H1 (cell line): ENCODE data around the gene OAT. TPM values are rescaled to one million over a fixed set of nuclear protein-coding genes. Genes with fewer than 3 reads are reported as not detected.

Experiments
- CTCF ChIA-PET: fragments of 300-600 bp; sonication (Branson Sonifier 250); formaldehyde crosslinking; loops from one replicate; lab custom pipeline; 2021; ENCODE audit not compliant: partially characterized antibody; lab: Charles Lee
- POLR2A ChIA-PET: fragments of 300-600 bp; sonication (Branson Sonifier 250); formaldehyde crosslinking; loops from one replicate; lab custom pipeline; 2021; ENCODE audit warnings: inconsistent platforms; ENCODE audit not compliant: partially characterized antibody; lab: Charles Lee
- DNase-seq, 2 experiments: peaks; one replicate each; pipeline versions ENCODE4 v3.0.0 to v3.0.0-alpha.2; 2010 to 2022; ENCODE audit warnings: low spot score in 2 of 2, low read depth in 1 of 2, mixed read lengths in 1 of 2
- FAIRE-seq: peaks from 2 replicates; lab custom pipeline; 2011; peaks lifted over from hg19 to GRCh38; lab: Jason Lieb, UNC
- H2AFZ ChIP-seq: 2 replicates; pipeline ENCODE4 v1.8.1; 2012; ENCODE audit warnings: low read length, inconsistent platforms
- H2AK5ac ChIP-seq: 2 replicates; pipeline ENCODE4 v1.6.1; 2013; ENCODE audit warnings: low read depth, low read length
- H2BK120ac ChIP-seq: replicated peaks from 2 replicates; pipeline ENCODE3; 2013; ENCODE audit warnings: low read depth, low read length, inconsistent platforms
- H2BK12ac ChIP-seq: 2 replicates; pipeline ENCODE4 v1.6.1; 2013; ENCODE audit warnings: low read depth, low read length
- H2BK15ac ChIP-seq: 2 replicates; pipeline ENCODE4 v1.6.1; 2013; ENCODE audit warnings: low read length
- H2BK20ac ChIP-seq: 2 replicates; pipeline ENCODE4 v1.6.1; 2013; ENCODE audit warnings: low read length
- H2BK5ac ChIP-seq: 2 replicates; pipeline ENCODE4 v1.6.1; 2013; ENCODE audit warnings: low read depth, low read length
- H3K14ac ChIP-seq: 2 replicates; pipeline ENCODE4 v1.6.1; 2013; ENCODE audit warnings: inconsistent platforms; ENCODE audit not compliant: insufficient read length
- H3K18ac ChIP-seq: 2 replicates; pipeline ENCODE4 v1.6.1; 2013; ENCODE audit warnings: low read length; ENCODE audit errors: extremely low read depth
- H3K23ac ChIP-seq: 2 replicates; pipeline ENCODE4 v1.6.1; 2013; ENCODE audit warnings: inconsistent platforms; ENCODE audit not compliant: insufficient read length
- H3K23me2 ChIP-seq: 2 replicates; pipeline ENCODE4 v1.6.1; 2013; ENCODE audit warnings: low read depth, low read length
- H3K27ac ChIP-seq: 2 replicates; pipeline ENCODE4 v1.6.1; 2011; ENCODE audit warnings: low read depth, low read length, inconsistent platforms
- H3K27me3 ChIP-seq, 4 experiments: replicated peaks in 1 of 4; 1 replicate in 1 of 4; 2 replicates in 3 of 4; pipeline versions ENCODE4 v1.6.1 to v1.8.1; 2011 to 2013; ENCODE audit warnings: low read length in 3 of 4, mild to moderate bottlenecking in 3 of 4, inconsistent platforms in 2 of 4, mixed read lengths in 2 of 4, moderate library complexity in 1 of 4; ENCODE audit not compliant: control insufficient read depth in 3 of 4, insufficient read depth in 3 of 4; ENCODE audit errors: extremely low read depth in 1 of 4
- H3K36me3 ChIP-seq, 4 experiments: 2 replicates each; pipeline versions ENCODE4 v1.6.1 to v1.8.1; 2011 to 2013; ENCODE audit warnings: mild to moderate bottlenecking in 4 of 4, low read length in 3 of 4, moderate library complexity in 2 of 4, control low read depth in 1 of 4, inconsistent platforms in 1 of 4; ENCODE audit not compliant: insufficient read depth in 4 of 4, control insufficient read depth in 2 of 4
- H3K4ac ChIP-seq: replicated peaks from 2 replicates; pipeline ENCODE3; 2013; ENCODE audit warnings: low read length, low read depth, mixed read lengths, inconsistent platforms; ENCODE audit not compliant: insufficient read length
- H3K4me1 ChIP-seq, 4 experiments: replicated peaks in 1 of 4; 1 replicate in 1 of 4; 2 replicates in 3 of 4; pipeline versions ENCODE4 v1.6.1 to v1.8.1; 2011 to 2013; ENCODE audit warnings: low read length in 3 of 4, inconsistent platforms in 2 of 4, mixed read lengths in 1 of 4; ENCODE audit not compliant: insufficient read depth in 4 of 4, control insufficient read depth in 3 of 4
- H3K4me2 ChIP-seq, 2 experiments: 2 replicates each; pipeline versions ENCODE4 v1.6.1 to v1.8.1; 2011 to 2013; ENCODE audit warnings: low read depth in 2 of 2, low read length in 2 of 2, control low read depth in 1 of 2, inconsistent platforms in 1 of 2, mild to moderate bottlenecking in 1 of 2; ENCODE audit not compliant: insufficient read depth in 1 of 2
- H3K4me3 ChIP-seq, 4 experiments: fragments of 200-600, 300-600 bp in 1 of 4; sonication (generic), shearing (Covaris generic), sonication (Bioruptor Twin) in 1 of 4; 2 replicates each; pipeline versions ENCODE4 v1.5.1 to v1.8.1; 2011 to 2016; ENCODE audit warnings: low read length in 4 of 4, low read depth in 3 of 4, control low read depth in 2 of 4, inconsistent platforms in 2 of 4, mild to moderate bottlenecking in 2 of 4, mixed read lengths in 1 of 4, moderate library complexity in 1 of 4; ENCODE audit not compliant: insufficient read depth in 2 of 4; ENCODE audit errors: extremely low read depth in 1 of 4
- H3K56ac ChIP-seq: replicated peaks from 2 replicates; pipeline ENCODE3; 2013; ENCODE audit warnings: low read depth, mild to moderate bottlenecking, mixed read lengths, low read length, inconsistent platforms; ENCODE audit not compliant: insufficient read length
- H3K79me1 ChIP-seq: 2 replicates; pipeline ENCODE4 v1.6.1; 2013; ENCODE audit warnings: low read depth, low read length, control low read depth
- H3K79me2 ChIP-seq, 2 experiments: 2 replicates each; pipeline versions ENCODE4 v1.6.1 to v1.8.1; 2012 to 2013; ENCODE audit warnings: low read length in 2 of 2, mild to moderate bottlenecking in 2 of 2, inconsistent platforms in 1 of 2; ENCODE audit not compliant: insufficient read depth in 2 of 2, control insufficient read depth in 1 of 2
- H3K9ac ChIP-seq, 4 experiments: replicated peaks in 1 of 4; 1 replicate in 1 of 4; 2 replicates in 3 of 4; pipeline versions ENCODE4 v1.6.1 to v1.8.1; 2011 to 2013; ENCODE audit warnings: low read depth in 3 of 4, low read length in 3 of 4, control low read depth in 2 of 4, mild to moderate bottlenecking in 2 of 4, moderate library complexity in 2 of 4, inconsistent platforms in 1 of 4; ENCODE audit errors: extremely low read depth in 1 of 4
- H3K9me3 ChIP-seq, 2 experiments: 2 replicates each; pipeline versions ENCODE4 v1.6.1 to v1.8.1; 2012 to 2013; ENCODE audit warnings: mild to moderate bottlenecking in 2 of 2, moderate library complexity in 2 of 2, control low read depth in 1 of 2, inconsistent platforms in 1 of 2, low read depth in 1 of 2, low read length in 1 of 2, mixed read lengths in 1 of 2; ENCODE audit not compliant: insufficient read depth in 2 of 2
- H4K20me1 ChIP-seq, 2 experiments: replicated peaks in 1 of 2; 2 replicates each; pipeline versions ENCODE3 to v1.8.1; 2011 to 2013; ENCODE audit warnings: inconsistent platforms in 2 of 2, low read length in 2 of 2, mild to moderate bottlenecking in 1 of 2; ENCODE audit not compliant: insufficient read depth in 2 of 2, control insufficient read depth in 1 of 2
- H4K5ac ChIP-seq: 2 replicates; pipeline ENCODE4 v1.6.1; 2013; ENCODE audit warnings: low read length, low read depth, mixed read lengths, inconsistent platforms; ENCODE audit not compliant: insufficient read length
- H4K8ac ChIP-seq: 2 replicates; pipeline ENCODE4 v1.8.0; 2013; ENCODE audit warnings: mild to moderate bottlenecking, moderate library complexity, low read length, inconsistent platforms; ENCODE audit not compliant: insufficient read depth; ENCODE audit errors: extremely low read depth
- H4K91ac ChIP-seq: replicated peaks from 2 replicates; pipeline ENCODE3; 2013; ENCODE audit warnings: low read length, mixed read lengths, inconsistent platforms; ENCODE audit not compliant: insufficient read length
- ASH2L ChIP-seq: fragments of 200-600, 300-600 bp; sonication (generic); IDR thresholded peaks from one replicate; pipeline ENCODE4 v1.7.1; 2017; ENCODE audit warnings: low read length
- CBX8 ChIP-seq: fragments of 300-800, 300-1000 bp; sonication (generic); IDR thresholded peaks from 2 replicates; pipeline ENCODE4 v1.7.1; 2016; ENCODE audit warnings: low read depth, low read length, borderline replicate concordance
- EZH2 ChIP-seq: fragments of 200-600 bp; sonication (generic); IDR thresholded peaks from 2 replicates; pipeline ENCODE4 v1.7.1; 2012; ENCODE audit warnings: low read depth, mild to moderate bottlenecking, moderate library complexity, low read length, inconsistent platforms; ENCODE audit not compliant: severe bottlenecking
- GTF2F1 ChIP-seq: IDR thresholded peaks from 2 replicates; pipeline ENCODE4 v1.6.1; 2012; ENCODE audit warnings: low read depth, low read length, improper control_type of control experiment, borderline replicate concordance
- HDAC6 ChIP-seq: IDR thresholded peaks from one replicate; pipeline ENCODE4 v1.7.1; 2012; ENCODE audit warnings: low read depth, mild to moderate bottlenecking, inconsistent platforms, low read length, moderate library complexity
- KDM5A ChIP-seq: fragments of 200-600 bp; IDR thresholded peaks from 2 replicates; pipeline ENCODE4 v1.7.1; 2012; ENCODE audit warnings: mild to moderate bottlenecking, low read length, inconsistent platforms, mixed read lengths
- POU5F1 ChIP-seq: IDR thresholded peaks from 2 replicates; pipeline ENCODE4 v1.6.1; 2011; ENCODE audit warnings: low read depth, mild to moderate bottlenecking, low read length, moderate library complexity
- RFX5 ChIP-seq: IDR thresholded peaks from 2 replicates; pipeline ENCODE4 v1.6.1; 2011; ENCODE audit warnings: low read depth, low read length, improper control_type of control experiment, borderline replicate concordance
- TAF7 ChIP-seq: optimal IDR thresholded peaks from 2 replicates; pipeline ENCODE3; 2011; ENCODE audit warnings: low read depth, mild to moderate bottlenecking, inconsistent platforms, low read length, moderate library complexity, borderline replicate concordance
- USF2 ChIP-seq: IDR thresholded peaks from 2 replicates; pipeline ENCODE4 v1.6.1; 2011; ENCODE audit warnings: low read length, improper control_type of control experiment
- ZNF274 ChIP-seq: IDR thresholded peaks from 2 replicates; pipeline ENCODE4 v1.7.0; 2012; ENCODE audit warnings: low read length, borderline replicate concordance; ENCODE audit errors: extremely low read depth
- WGBS, 2 experiments: shearing (Covaris generic) in 1 of 2; methylation state at CpG; one replicate each; pipeline versions ENCODE4 v1.1.6 to v1.1.7; 2013 to 2015; ENCODE audit warnings: low lambda C conversion rate in 2 of 2, mixed read lengths in 2 of 2, inconsistent platforms in 1 of 2, low coverage in 1 of 2, missing lambda C conversion rate in 1 of 2; ENCODE audit not compliant: insufficient replicate concordance in 2 of 2, insufficient coverage in 1 of 2, insufficient read length in 1 of 2; ENCODE audit errors: extremely low coverage in 1 of 2, missing lambda C conversion rate in 1 of 2; 5-methylcytosine and 5-hydroxymethylcytosine counted together
- polyA plus RNA-seq, 7 experiments: library from polyadenylated mRNA; depleted of rRNA in 3 of 7; stranded (reverse) in 5 of 7; unstranded in 2 of 7; fragments of >200 nt in 5 of 7; fragments of 200-250 nt in 2 of 7; gene quantifications; 1 replicate in 5 of 7; 2 replicates in 1 of 7; 4 replicates in 1 of 7; pipeline versions ENCODE4 v1.2.1 to v1.2.3, GENCODE V29; 2011 to 2013; ENCODE audit warnings: missing spikeins in 2 of 7, mixed read lengths in 2 of 7
- total RNA-seq: library from RNA; stranded (reverse); fragmentation: NEBNext Ultra II Directional; extraction: Animal tissue kit (Norgen Biotek cat#: 25700); gene quantifications from 2 replicates; pipeline ENCODE4 v1.2.1, GENCODE V29; 2021

The OAT gene
- total and polyA plus RNA-seq, 2 of the 8 experiments (the other 6 are each of a cell fraction or from before 2014, with no cell fraction given): 67.8 to 121 TPM

DNA sequence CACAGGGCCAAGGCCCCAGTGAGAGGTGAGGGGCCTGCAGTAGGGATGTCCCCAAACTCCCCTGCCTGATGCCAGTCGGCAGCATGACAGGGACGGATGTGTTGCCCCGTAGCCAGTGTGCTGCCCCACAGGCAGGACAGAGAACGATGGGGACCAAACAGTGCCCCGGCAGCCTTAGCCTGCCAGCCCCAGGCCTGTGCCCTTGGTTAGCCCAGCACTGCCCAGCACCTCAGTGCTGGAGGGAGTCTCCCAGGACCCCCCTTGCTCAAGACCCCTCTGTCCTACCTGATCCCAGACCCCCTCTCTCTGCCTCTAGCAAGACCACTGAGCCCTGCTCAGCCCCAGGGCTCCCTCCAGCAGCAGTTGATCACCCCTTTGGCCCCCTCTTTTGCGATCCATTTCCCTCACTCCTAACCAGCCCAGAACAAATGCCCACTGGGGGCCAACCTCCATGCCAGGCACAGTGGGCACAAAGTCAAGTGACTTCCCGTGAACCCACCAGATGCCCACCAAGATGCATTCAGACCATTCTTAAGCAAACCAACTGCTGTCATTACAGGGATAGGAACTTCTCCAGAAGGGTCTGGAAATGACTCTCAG, 34.0 kb downstream of the OAT start:
- Histone ChIP-seq H3K18ac (no peak overlapping the region), H3K27me3 (peaks cover 0 to 6% (median 5%) of the 10 kb centered on the region in 4 experiments; a peak in 6 of 7 replicates), H4K5ac (no peak overlapping the region), H2BK120ac (no peak overlapping the region), H3K27ac (no peak overlapping the region), H2BK20ac (no peak overlapping the region), H3K9ac (no peak overlapping the region), H3K79me1 (no peaks in the 10 kb centered on the region), H2BK15ac (no peak overlapping the region), H2BK5ac (no peak overlapping the region), H3K23me2 (peaks cover 2% of the 10 kb centered on the region; the same call in 1 of the 2 replicates), H3K4me3 (no peak overlapping the region), H3K79me2 (no peaks in the 10 kb centered on the region), H3K36me3 (no peaks in the 10 kb centered on the region), H3K23ac (no peak overlapping the region), H3K9me3 (no peaks in the 10 kb centered on the region), H4K8ac (no peak overlapping the region), H3K4me2 (no peak overlapping the region), H2AK5ac (no peak overlapping the region), H3K4me1 (peaks cover 0 to 8% (median 4%) of the 10 kb centered on the region in 4 experiments; a peak in 4 of 7 replicates), H4K91ac (no peak overlapping the region), H3K56ac (no peak overlapping the region), H2BK12ac (no peak overlapping the region), H3K4ac (no peak overlapping the region), H4K20me1 (no peaks in the 10 kb centered on the region), H3K14ac (no peak overlapping the region), H2AFZ (no peak overlapping the region)
- FAIRE-seq: no peak
- TF ChIP-seq TAF7 (no peak), USF2 (no peak), ASH2L (no peak), EZH2 (no peak), GTF2F1 (no peak), KDM5A (no peak), HDAC6 (no peak), ZNF274 (no peak), POU5F1 (no peak), CBX8 (no peak), RFX5 (no peak)
- no peak for DNase-seq
- CTCF ChIA-PET: interaction anchor here (1.0 to 6.1 kb wide), 9 partner anchors 11 to 389 kb away, joined by 4 to 48 read pairs (median 4); no protein-coding TSS in a partner anchor
- POLR2A ChIA-PET: no interaction called here
- 90% methylated on average over 7 of the region's 7 CpGs; no CpG with 5 or more reads in 1 of the 2 experiments for WGBS, 2 experiments
